HG03354 (cell line): Measurements from ENCODE around the gene CDH4.

ENCODE experiments used
- ATAC-seq: cut with Tn5 transposase; IDR thresholded peaks from one replicate; pipeline ENCODE4 v1.9.1; 2021; ENCODE audit warnings: mild to moderate bottlenecking; ENCODE audit not compliant: unreplicated experiment, poor library complexity, severe bottlenecking

The CDH4 gene

DNA sequence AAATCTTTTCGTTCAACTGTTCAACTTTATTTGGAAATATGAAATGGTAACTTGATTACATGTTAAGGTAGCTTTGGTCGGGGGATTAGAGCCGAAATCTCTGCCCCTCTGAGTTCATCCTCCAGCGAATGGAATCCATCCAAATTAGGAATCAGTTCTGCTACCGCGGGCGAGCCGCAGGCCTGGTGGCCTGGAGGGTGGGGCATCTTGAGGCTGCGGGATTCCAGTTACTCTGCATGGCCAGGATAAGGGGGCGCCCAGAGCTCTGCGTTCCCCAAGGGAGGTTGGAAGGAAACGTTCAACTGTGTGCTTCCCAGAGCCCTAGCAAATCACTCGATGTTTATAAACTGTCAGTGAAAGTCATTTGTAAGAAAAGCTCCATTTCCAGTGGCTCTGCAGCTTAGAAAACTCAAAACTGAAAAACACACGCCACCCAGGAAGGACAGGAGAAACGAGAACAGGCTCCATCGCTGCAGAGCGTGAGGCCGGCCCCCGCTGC is 551.4 kb downstream of the CDH4 start:
- ATAC-seq: no peak

DNA sequence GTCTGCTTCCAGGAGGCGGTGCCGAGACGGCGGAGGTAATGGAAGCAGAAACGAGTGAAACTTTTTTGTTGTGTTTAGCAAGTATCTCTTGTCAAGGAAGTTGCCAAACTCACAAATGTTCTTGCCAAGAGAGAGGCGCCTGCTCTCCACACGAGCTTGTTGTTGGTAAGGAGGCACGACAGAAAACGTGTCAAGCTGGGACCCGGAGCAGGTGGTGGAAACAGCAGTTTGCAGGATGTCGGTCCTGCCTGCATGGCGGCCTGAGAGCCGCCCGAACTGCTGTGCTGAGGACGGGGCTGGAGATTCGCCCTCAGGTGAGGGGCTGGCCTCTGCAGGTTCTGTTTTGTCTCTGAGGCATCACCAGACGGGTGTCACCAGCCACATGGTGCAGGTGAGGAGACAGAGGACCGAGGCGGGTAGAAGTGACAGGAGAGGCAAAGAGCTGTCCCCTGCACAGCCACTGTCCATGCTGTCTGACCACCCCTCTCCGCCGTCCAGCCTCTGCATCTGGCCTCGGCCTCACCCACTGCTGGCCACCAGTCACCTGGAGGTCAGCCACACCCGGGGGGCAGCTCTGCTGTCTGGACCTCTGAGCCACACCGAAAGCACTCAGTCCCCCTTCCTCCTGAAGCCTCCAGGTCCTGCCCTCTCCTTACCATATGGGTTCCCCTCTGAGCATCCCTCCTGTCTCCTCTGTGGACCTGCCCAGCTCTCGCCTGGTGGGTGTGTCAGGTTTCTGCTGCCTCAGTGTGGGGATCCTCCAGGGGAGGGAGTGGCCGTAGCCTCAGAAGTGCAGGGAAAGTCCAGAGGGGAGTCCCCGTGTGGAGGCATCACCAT is 552.1 kb downstream of the CDH4 start:
- ATAC-seq: no peak

DNA sequence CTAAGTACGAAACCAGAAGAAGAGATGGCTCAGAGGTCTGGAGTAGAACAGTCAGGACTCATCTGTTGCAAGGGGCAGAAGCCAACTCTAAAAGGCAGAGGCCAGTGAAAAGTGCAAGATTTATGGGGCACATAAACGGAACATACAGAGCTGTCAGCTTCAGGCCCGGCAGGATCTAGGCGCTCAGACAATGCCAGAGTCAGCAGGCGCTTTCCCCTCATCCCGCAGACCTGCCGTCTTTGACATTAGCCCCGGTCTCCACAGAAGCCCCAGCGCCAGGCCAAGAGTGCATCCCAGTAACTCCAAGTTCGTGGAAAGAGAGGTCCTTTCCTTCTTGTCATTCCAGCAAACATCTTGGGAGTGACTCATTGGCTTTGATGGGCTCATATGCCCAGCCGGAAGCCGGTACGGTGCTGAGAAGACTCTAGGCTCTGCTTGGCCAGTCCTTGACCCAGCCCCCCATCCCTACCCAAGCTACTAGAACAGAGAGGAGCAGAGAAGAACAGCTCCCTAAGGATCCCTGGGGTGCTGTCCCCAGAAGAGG is 552.8 kb downstream of the CDH4 start:
- no peak for ATAC-seq

DNA sequence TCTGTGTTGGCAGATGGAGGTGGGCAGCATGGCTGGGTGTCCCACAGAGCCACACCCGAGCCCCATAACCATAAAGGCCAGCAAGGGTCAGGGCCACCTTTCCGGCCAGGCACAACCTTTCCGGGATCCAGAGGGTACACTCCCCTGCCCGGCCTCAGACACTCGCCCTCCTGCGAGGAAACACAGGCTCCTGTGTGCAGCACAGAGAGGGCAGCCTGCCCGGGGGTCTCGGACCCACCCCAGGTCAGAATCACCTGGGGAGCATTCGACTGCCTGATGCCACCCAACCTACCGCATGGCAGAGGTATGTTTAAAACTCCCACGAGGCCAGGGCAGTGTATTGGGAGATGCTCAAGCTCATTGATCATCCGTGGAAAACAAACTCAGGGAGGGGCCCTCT is 553.3 kb downstream of the CDH4 start:
- no peak for ATAC-seq

DNA sequence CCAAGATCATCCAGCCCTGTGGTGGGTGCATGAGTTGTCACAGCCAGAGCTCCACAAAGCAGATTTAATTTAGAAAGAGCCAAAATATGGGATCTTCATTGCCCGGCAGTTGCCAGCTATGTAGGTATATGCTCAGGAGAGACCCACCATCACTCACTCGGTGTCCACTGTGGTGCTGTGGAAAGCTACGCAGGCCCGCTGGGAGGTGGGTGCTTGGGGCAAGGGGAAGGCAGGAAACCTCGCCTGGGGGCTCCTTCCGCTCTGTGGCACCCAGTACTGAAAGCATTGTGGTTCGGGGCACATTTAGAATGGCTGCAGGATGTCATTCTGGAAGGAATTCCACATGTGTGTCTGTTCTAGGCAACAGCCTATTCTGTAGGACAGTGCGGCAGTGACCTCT is 553.7 kb downstream of the CDH4 start:
- no peak for ATAC-seq

DNA sequence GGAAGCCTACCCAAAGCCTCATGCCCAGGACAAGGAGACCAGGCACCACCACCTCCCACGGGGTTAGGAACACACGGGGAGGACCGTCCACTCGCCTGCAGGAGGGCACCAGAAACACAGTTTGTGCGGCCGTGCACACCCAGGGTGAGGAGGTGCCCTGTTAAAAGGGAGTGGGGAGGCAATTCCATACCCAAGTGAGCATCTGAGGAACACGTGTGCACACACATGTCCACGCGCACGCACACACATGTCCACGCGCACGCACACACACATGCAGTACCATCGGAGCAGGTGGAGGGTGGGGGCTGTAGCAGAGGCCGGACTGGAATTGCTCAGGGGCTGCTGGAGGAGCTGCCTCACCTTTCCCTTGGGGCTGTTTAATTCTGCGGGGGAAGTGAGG is 554.3 kb downstream of the CDH4 start:
- ATAC-seq: no peak

DNA sequence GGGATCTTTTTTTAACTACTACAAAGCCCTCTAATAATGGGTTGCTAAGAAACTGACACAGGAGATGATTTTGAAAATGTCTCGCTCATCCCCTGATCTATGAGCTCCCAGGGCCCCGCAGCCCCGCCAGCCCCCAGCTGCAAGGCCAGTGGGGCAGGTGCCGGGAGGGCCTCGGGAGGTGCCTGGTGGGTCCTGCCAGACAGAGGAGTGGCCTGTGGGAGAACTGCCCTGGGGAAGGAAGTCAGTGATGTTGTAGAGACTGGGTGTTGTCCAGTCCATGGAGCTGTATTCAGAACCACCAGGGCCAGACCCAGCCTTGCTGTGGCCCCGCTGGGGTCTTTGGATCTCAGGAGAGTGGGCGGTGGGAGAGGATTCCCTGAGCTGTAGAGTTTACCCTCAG is 554.9 kb downstream of the CDH4 start:
- ATAC-seq: no peak

DNA sequence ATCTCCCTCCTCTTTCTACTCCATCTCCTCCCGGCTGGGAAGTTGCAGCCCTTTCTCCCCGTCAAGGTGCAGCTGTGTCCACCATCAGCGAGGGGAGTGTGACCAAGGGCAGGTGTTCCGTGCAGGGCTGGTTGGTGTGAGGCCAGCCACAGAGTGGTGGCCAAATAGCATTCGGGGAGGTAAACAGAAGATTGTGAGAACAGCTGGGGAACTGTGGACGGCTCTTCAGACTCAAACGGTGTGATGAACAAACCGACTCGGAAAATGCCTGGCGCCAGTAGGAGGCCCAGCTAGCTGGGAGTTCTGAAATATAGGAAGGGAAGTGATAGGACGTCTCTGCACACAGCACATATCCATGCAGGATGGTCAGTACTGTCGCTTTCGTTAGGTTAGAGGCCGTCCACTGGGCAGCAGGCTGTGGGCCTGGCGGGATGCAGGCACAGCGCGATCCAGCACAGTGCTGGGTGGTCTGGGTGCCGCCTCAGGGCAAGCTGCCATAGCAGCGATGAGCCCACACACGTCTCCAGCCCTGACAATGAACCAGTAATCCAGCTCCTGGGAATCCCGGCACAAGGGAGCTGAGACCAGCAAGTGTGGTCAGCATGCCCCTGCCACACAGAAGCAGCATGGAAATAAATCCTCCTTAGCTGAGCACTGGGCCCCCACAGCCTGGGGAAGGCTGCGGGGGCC is 555.6 kb downstream of the CDH4 start:
- ATAC-seq: no peak

DNA sequence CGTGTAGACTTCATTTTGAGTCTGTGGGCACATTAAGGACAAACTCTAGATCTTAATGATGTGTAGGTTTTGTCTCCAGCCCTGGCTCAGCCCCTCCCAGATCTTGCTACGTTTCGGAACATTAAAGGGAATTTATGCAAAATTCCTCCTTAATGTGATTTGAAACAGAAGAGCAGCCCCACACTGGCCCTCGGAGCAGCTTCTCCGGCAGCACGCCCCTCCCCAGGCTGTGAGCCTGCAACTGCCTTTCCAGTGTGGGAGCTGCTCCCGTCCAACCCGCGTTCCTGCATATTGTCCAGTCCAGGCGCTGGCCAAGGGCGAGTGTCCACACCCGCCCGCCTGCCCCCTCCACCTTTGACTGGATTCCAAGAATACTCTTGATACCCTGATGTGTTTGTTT is 556.4 kb downstream of the CDH4 start:
- ATAC-seq: no peak

DNA sequence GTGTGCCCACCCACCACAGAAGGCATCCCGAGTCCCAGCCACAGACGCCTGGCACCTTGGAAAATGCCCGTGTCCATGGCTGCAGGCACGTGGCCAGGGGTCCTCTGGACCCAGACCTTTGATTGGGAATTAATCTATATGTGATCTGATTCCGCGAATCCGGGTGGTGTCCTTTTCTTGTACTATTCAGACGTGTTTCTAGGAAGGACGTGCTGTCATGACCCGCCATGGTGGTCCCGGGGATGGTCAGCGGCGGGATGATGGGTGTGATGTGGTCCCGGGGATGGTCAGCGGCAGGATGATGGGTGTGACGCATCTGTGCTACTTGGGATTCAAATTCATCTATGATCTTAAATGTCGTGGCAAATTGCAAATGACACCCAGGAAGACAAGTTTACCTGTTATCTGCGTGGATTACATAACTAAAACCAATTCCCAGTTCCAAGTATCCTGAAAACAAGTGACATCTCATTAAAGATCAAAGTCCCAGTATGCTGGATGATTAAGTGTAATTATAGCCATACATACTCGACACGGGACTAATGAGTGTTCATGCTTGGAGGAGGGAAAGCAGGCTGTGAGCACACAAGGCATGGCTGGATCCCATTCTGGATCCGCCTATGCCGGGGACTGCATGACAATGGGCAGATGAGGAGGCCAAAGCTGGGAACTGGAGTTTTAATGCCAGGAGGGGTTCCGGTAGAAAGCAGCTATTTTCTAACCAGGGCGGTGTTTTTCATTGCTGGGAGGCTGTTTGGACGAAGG is 557.1 kb downstream of the CDH4 start:
- no peak for ATAC-seq

DNA sequence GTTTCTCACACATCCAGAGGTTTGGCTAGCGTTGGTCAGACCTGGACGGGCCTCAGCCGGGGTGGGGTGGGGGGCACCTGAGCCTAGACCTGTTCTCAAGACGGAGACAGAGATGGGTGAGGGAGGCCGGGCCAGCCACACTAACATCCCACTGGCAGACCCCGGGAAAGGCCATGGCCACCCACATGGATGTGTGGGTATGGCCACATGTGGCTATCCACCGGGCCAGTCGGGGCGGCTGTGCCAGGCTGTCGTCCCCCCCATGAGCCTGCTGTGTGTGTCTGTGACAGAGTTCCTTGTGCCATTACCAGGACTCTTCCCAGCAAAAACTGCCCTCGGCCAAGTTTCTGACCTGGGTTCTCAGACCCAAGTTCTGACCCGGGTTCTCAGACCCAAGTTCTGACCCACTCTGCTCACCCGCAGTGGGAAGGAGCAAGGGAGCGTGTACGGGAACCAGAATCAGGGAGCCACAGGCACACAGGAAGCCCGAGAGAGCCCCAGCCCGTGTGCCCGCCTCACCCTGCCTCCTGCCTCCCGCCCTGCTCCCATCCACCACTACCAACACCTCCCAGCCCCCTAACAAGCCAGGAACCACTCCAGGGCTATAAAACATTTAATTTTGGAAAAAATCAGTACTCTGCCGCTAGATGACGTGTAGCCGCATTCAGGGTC is 558.1 kb downstream of the CDH4 start:
- ATAC-seq: no peak

DNA sequence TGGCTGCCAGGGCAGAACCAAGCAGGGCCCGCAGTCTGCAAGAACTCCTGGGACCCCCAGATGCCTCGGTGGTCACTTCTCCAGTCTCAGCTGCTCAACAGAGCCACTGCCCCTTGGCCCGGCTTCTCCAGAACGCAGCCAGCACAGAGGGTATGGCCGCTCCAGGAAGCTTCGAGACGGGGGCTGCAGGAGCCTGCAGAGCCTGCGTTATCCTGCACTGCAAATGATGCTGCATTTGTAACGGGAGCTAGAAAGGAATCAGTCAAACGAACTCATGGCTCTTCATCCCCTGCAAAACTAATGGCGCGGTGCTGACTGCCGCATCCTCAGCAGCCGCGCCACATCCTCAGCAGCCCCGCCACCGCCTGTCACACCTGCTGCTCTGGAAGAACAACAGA is 558.7 kb downstream of the CDH4 start:
- ATAC-seq: no peak

DNA sequence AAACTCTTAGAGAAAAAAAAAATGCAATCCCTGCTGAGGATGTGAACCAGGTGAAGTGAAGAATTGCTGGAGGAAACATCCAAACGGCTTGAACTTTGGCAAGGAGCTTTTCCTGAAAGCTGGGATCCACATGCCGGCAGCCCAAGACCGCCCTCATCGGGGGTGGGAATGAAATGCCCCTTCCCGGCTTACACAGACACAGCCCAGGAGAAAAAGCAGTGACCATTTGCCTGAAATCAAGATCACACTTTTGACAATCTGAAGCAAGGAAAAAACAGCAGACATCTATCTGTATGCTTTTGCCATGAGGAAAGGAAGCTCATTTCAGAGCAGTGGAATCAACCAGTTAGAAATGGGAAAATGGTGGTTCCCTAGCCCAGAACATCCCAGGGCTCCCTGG is 559.1 kb downstream of the CDH4 start:
- ATAC-seq: no peak

DNA sequence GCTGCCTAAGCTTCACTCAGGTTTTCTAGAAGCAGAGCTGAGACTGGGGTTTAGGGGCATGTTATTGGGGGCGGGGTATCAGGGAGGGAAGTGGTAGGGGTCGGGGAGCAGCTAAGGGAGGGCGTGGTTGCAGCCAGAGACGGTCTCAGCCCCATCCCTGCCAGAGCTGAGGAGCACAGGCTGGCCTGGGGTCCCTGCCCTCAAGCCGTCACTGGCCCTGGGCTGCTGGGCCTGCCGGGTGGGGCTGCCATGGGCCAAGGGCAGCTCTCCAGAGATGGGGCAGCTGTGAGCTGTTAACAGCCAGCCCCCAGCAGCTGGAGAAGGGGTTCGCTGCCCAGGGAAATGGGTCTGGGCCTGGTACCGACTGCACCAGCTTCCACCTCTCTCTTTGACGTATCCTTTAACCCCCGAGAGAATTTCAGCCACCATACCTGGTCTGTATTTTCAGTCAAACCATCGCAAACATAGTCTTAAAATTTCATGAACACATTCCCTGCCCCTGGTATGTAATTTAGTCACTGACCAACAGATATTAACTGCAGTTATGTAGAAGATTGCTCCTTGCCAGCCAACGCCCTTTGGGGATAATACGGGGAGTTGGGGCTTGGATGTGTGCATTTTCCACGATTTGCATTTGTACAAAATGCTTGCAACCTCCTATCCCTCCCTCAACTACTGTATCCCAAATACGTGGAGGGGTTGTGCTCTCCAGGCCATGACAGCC is 560.2 kb downstream of the CDH4 start:
- ATAC-seq: no peak

DNA sequence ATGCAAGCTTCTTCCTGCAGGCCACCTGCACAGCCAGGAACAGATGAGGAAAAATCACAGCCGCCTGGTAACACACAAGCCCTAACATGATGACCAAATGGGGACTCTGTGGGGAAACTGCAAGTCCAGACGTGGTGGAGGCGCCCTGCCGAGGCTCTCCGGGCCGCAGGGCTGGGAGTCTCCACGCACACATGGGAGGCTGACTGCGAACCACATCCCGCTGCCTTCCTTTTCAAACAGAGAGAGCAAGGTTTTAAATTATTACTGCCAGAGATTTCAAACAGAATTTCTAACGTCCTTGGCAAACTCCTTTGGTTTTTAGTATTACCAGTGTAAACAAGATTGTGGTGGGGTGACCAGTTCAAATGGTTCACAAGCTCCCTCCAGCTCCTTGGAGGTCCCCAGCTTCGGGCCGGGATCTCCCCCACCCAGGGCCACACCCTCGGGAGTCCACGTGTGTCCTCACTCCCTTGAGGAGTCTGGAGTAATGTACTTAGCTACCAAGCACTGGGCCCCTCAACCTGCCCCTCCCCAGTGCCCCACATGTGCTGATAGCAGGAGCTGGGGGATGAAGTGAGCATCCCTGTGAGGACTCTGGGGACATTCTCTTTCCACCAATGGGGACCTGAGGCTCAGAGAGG is 560.9 kb downstream of the CDH4 start:
- ATAC-seq: no peak

DNA sequence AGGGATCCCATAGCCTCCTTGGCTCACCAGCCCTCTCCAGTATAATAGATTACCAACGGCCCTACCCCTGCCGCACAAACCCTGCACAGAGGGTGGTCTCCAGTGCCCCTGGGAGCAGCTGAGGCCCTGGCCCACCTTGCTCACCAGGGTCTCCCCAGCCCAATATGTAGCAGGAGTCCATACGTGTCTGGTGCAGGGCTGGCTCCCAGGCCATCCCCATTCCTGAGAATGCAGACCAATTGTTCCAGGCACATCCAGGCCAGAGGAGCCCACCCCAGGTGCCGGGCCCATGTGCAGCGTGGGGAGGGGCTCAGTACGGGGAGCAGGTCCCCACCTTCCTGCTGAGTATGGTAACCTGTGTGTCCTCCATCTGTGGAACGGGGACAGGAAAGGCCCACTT is 561.7 kb downstream of the CDH4 start:
- ATAC-seq: no peak

DNA sequence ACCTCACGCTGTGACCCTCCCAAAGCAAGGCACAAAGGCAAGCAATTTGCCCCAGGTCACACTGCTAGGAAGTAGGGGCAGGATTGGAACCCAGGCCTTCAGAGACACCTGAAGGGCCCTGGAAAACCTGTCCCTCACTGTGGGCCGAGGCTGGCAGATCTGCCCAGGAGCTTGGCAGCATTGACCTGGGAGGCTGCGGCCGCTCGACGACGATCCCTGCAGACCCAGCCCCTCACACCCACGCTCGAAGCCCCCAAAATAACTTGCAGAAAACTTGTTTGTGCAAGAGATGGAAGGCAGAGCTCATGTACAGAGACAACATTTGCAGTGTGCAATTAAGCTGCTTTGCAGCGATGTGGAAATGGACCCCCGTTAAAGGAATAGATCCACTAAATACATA is 562.2 kb downstream of the CDH4 start:
- ATAC-seq: no peak

DNA sequence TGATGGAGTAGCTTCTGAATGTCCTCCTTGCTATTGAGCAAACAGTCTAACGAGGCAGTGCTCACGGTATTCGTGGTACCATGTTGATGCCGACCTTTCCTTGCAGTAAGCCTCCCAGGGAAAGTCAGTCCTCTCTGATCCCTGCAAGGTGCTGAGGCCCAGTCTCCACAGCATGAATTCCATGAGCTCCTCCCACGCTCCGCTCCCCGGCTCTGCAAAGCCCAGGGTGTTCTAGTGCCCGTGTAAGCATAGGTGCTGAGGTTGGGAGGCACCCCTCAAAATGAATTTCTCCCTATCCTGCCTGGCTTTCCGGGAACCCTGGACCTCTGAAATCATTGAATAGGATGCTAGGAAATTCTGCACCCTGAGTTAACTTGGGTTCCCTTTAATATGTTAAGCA is 562.7 kb downstream of the CDH4 start:
- ATAC-seq: no peak

DNA sequence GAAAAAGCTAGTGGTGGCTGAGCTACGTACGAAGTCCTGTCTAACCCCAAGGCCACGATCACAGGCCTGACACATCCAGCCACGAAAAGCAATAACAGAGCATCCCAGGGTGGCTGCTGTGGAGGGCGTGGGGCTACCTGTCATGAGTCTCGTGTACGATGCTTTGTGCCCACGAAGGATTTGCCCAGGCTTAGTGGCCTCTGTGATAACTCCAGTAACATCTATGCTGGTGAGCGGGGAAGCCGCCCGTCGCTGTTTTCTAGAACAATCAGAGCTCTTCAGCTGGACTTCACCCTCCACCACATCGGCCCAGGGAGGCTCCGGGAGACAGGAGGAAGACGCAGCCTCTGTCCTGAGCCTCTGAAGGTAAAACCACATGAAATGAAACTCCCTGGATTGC is 563.1 kb downstream of the CDH4 start:
- ATAC-seq: no peak
